CD8-positive, alpha-beta memory T cell (primary cell): Measurements from ENCODE around the gene TNRC6C. TPM values are rescaled to one million over a fixed set of nuclear protein-coding genes. Genes with fewer than 3 reads are reported as not detected.
A peak's percentile ranks its signal among the peaks of the same experiment; 100 is the strongest.
"Not testable (repeated sequence)": the region's sequence is repeated elsewhere in the genome, so short reads cannot be mapped to it uniquely, and the experiment has no call there.

ENCODE experiments used
- CTCF ChIA-PET: fragments of 350-600 bp; sonication (Branson Sonifier 250); formaldehyde crosslinking; loops from one replicate; lab custom pipeline; 2021; ENCODE audit warnings: antibody characterized with exemption; lab: Charles Lee
- POLR2A ChIA-PET: fragments of 350-600 bp; sonication (Branson Sonifier 250); formaldehyde crosslinking; loops from one replicate; lab custom pipeline; 2021; ENCODE audit warnings: antibody characterized with exemption; lab: Charles Lee
- DNase-seq, 5 donors: peaks; one replicate each; pipeline versions ENCODE4 v3.0.0 to v3.0.0-alpha.2; 2020 to 2022; ENCODE audit warnings: mixed read lengths in 1 of 5
- H3K27ac ChIP-seq: one replicate; pipeline ENCODE4 v1.7.0; 2013; ENCODE audit warnings: low read depth, mild to moderate bottlenecking, low read length, moderate library complexity
- H3K27me3 ChIP-seq: 2 replicates; pipeline ENCODE4 v1.7.0; 2013; ENCODE audit warnings: low read length, mild to moderate bottlenecking; ENCODE audit not compliant: insufficient read depth, poor library complexity, severe bottlenecking
- H3K36me3 ChIP-seq: 2 replicates; pipeline ENCODE4 v1.7.0; 2013; ENCODE audit warnings: mild to moderate bottlenecking, low read length, moderate library complexity; ENCODE audit not compliant: insufficient read depth
- H3K4me1 ChIP-seq: 2 replicates; pipeline ENCODE4 v1.7.0; 2013; ENCODE audit warnings: mild to moderate bottlenecking, low read length, moderate library complexity; ENCODE audit not compliant: insufficient read depth
- H3K4me3 ChIP-seq: 2 replicates; pipeline ENCODE4 v1.7.0; 2013; ENCODE audit warnings: mild to moderate bottlenecking, low read length
- H3K9me3 ChIP-seq: 2 replicates; pipeline ENCODE4 v1.7.0; 2013; ENCODE audit warnings: mild to moderate bottlenecking, low read length
- H3K27ac Mint-ChIP-seq, 8 donors: one replicate each; pipeline ENCODE4 v1.8.0; 2020 to 2021; ENCODE audit warnings: mixed read lengths in 8 of 8, mild to moderate bottlenecking in 6 of 8, inconsistent platforms in 3 of 8, moderate library complexity in 3 of 8
- H3K27me3 Mint-ChIP-seq, 2 donors: one replicate each; pipeline ENCODE4 v1.8.0; 2020 to 2021; ENCODE audit warnings: mixed read lengths in 2 of 2, mild to moderate bottlenecking in 1 of 2, moderate library complexity in 1 of 2
- H3K36me3 Mint-ChIP-seq, 3 donors: one replicate each; pipeline ENCODE4 v1.8.0; 2020 to 2021; ENCODE audit warnings: mixed read lengths in 3 of 3, inconsistent platforms in 1 of 3, mild to moderate bottlenecking in 1 of 3
- H3K4me1 Mint-ChIP-seq, 3 donors: one replicate each; pipeline ENCODE4 v1.8.0; 2020 to 2021; ENCODE audit warnings: mixed read lengths in 3 of 3, inconsistent platforms in 1 of 3, mild to moderate bottlenecking in 1 of 3
- H3K4me3 Mint-ChIP-seq, 7 donors: one replicate each; pipeline ENCODE4 v1.8.0; 2020 to 2021; ENCODE audit warnings: mixed read lengths in 7 of 7, mild to moderate bottlenecking in 6 of 7, moderate library complexity in 4 of 7, inconsistent platforms in 2 of 7
- H3K9me3 Mint-ChIP-seq, 5 donors: one replicate each; pipeline ENCODE4 v1.8.0; 2020 to 2022; ENCODE audit warnings: mixed read lengths in 5 of 5, mild to moderate bottlenecking in 3 of 5, moderate library complexity in 2 of 5, inconsistent platforms in 1 of 5
- polyA plus RNA-seq: library from polyadenylated mRNA; unstranded; fragments of 300-500 nt; fragmentation: Illumina TruSeq; gene quantifications from one replicate; pipeline ENCODE4 v1.2.3, GENCODE V29; 2021
- total RNA-seq, 2 experiments: library from RNA; stranded (reverse); gene quantifications; one replicate each; pipeline ENCODE4 v1.2.3, GENCODE V29; 2021

The TNRC6C gene
- total and polyA plus RNA-seq, 3 experiments from 2014 or later, result 7.4 to 28.1 (median 25.9) TPM

DNA sequence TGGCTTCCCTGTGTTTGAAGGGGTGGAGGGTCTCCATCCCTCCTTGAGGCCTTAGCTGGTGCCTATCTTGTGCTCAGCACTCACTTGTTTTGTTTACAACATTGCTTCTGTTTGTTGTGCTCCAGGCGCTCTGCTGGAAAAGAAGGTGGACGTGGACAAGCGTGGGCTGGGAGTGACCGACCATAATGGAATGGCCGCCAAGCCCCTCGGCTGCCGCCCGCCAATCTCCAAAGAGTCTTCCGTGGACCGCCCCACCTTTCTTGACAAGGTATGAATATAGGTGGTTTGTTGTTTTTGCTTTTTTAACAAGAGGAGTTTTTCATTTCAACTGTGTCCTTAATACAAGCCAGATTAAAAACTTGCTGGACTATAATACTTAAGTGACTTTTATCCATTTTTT is 116.5 kb downstream of the TNRC6C start:
- H3K4me1 Mint-ChIP-seq, result no peaks in the 10 kb centered on the region
- no peaks in the 10 kb centered on the region for H3K27me3 Mint-ChIP-seq
- peak overlapping the region in 1 of 8 donors; percentile 12 for H3K27ac Mint-ChIP-seq
- H3K9me3 Mint-ChIP-seq, result no peaks in the 10 kb centered on the region
- Histone ChIP-seq H3K27ac (no peak overlapping the region), H3K27me3 (no peaks in the 10 kb centered on the region), H3K36me3 (peaks cover 88% of the 10 kb centered on the region), H3K9me3 (no peaks in the 10 kb centered on the region), H3K4me3 (no peak overlapping the region), H3K4me1 (no peaks in the 10 kb centered on the region)
- CTCF ChIA-PET, result interaction anchor here (1.3 kb wide), 1 partner anchor 101 kb away, joined by 3 read pairs; no protein-coding TSS in a partner anchor
- POLR2A ChIA-PET, result no interaction called here
- peaks cover 11 to 97% (median 36%) of the 10 kb centered on the region in 3 donors for H3K36me3 Mint-ChIP-seq
- H3K4me3 Mint-ChIP-seq, result no peak overlapping the region
- no peak for DNase-seq

DNA sequence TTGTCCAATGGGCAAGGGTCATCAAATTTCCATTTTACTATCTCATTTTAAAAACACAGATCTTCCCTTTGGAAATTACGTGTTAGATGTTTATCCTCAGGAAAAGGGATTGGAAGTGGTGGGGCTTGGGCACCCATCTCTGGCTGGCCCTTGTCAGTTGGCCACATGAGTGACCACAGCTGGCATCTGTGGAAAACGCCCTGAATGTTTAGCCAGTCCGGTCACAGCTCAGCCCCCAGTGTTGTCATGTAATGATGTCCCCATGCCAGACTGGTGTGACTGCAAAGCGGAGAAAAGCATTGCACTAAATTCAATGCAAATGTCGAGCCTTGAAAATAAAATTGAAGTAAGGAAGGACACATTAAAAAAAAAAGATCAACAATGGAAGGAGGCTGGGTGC is 117.0 kb downstream of the TNRC6C start:
- Histone ChIP-seq H3K9me3 (no peaks in the 10 kb centered on the region), H3K4me1 (no peaks in the 10 kb centered on the region), H3K4me3 (no peak overlapping the region), H3K27ac (no peak overlapping the region), H3K36me3 (peaks cover 84% of the 10 kb centered on the region), H3K27me3 (no peaks in the 10 kb centered on the region)
- H3K36me3 Mint-ChIP-seq, result peaks cover 6 to 97% (median 37%) of the 10 kb centered on the region in 3 donors
- H3K27me3 Mint-ChIP-seq, result no peaks in the 10 kb centered on the region
- CTCF ChIA-PET, result interaction anchor here (1.3 kb wide), 1 partner anchor 101 kb away, joined by 3 read pairs; no protein-coding TSS in a partner anchor
- no peaks in the 10 kb centered on the region for H3K9me3 Mint-ChIP-seq
- H3K27ac Mint-ChIP-seq, result peak overlapping the region in 2 of 8 donors; percentile 12 to 17
- POLR2A ChIA-PET, result no interaction called here
- H3K4me3 Mint-ChIP-seq, result no peak overlapping the region
- no peak for DNase-seq
- H3K4me1 Mint-ChIP-seq, result no peaks in the 10 kb centered on the region

DNA sequence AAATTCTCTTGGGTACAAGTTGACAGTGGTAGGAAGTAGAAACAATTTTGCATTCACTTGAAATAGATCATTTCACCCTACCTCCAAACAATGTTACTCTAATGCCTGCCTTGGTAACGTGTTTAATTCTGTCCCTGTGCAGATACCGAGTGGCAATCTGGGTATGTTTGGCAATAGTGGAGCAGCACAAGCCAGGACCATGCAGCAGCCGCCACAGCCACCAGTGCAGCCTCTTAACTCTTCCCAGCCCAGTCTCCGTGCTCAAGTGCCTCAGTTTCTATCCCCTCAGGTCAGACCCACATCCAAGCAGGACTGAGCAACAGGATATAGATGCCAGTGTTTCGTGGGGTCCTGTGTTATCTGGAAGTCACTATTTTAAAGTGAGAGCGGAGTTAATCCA is 120.8 kb downstream of the TNRC6C start:
- no peaks in the 10 kb centered on the region for H3K27me3 ChIP-seq
- no peak overlapping the region for H3K4me3 Mint-ChIP-seq
- peak overlapping the region in 2 of 8 donors; percentile 1 to 9 for H3K27ac Mint-ChIP-seq
- H3K9me3 ChIP-seq, result no peaks in the 10 kb centered on the region
- no peaks in the 10 kb centered on the region for H3K9me3 Mint-ChIP-seq
- H3K27ac ChIP-seq, result no peak overlapping the region
- no peaks in the 10 kb centered on the region for H3K27me3 Mint-ChIP-seq
- H3K36me3 ChIP-seq, result peaks cover 62% of the 10 kb centered on the region
- H3K4me1 Mint-ChIP-seq, result no peaks in the 10 kb centered on the region
- ChIA-PET POLR2A (no interaction called here), CTCF (no interaction called here)
- no peak for DNase-seq
- no peaks in the 10 kb centered on the region for H3K4me1 ChIP-seq
- no peak overlapping the region for H3K4me3 ChIP-seq
- H3K36me3 Mint-ChIP-seq, result peaks cover 0 to 97% (median 34%) of the 10 kb centered on the region in 3 donors

DNA sequence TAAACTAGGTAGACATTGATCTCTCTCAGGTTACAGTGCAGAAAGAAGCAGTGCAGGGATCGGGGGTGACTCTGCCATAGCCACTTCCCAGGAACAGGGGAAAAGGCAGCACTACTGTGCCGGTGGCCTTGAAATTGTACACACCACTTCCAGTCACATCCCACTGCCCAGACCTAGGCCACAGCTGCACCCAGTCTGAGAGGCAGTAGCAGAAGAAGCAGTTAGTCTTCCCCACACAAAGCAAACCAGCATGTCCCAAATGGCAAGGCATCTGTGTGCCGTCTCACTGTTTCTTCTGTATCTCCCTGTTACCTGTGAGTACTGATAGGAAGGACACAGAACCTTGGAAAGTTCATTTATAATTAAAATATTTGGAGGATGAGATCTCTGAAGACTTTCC is 123.0 kb downstream of the TNRC6C start:
- Histone ChIP-seq H3K27ac (peak overlapping the region; percentile 29), H3K9me3 (no peaks in the 10 kb centered on the region), H3K27me3 (no peaks in the 10 kb centered on the region), H3K36me3 (peaks cover 51% of the 10 kb centered on the region), H3K4me3 (no peak overlapping the region), H3K4me1 (no peaks in the 10 kb centered on the region)
- Mint-ChIP-seq H3K4me1 (peaks cover 0 to 3% (median 2%) of the 10 kb centered on the region in 3 donors), H3K27me3 (no peaks in the 10 kb centered on the region), H3K27ac (peak overlapping the region in 1 of 8 donors; percentile 83), H3K4me3 (no peak overlapping the region), H3K36me3 (peaks cover 4 to 94% (median 24%) of the 10 kb centered on the region in 3 donors), H3K9me3 (no peaks in the 10 kb centered on the region)
- ChIA-PET CTCF (no interaction called here), POLR2A (no interaction called here)
- DNase-seq, result no peak

DNA sequence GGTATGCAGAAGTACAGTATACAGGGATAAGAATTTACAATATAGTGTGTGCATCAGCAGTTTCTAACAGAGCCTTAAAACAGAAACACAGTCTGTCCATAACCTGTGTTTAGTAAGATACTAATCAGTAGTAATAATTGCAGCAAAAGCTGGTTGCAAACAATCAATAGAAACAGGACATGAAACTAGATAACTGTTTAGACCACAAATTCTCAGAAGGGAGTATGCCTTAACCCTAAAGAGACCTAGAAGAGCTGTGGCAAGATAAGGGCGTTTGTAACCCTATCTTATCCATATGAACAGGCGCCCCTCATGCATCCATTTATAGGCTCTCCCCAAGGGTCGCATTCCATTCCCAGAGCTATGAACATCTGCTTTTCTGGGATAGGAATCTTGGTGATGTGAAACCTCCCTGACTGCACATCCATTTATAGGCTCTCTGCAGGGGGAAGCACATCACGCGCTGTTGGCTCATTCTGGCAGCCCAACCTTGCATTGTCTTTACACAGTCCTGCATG is 123.9 kb downstream of the TNRC6C start:
- H3K9me3 ChIP-seq, H3K4me3 Mint-ChIP-seq, H3K27me3 Mint-ChIP-seq, H3K27me3 ChIP-seq, POLR2A ChIA-PET, H3K4me3 ChIP-seq, H3K4me1 Mint-ChIP-seq, H3K4me1 ChIP-seq, H3K9me3 Mint-ChIP-seq, DNase-seq: not testable (repeated sequence)
- Mint-ChIP-seq H3K27ac (peak overlapping the region in 3 of 8 donors; percentile 34 to 66 (median 39)), H3K36me3 (peaks cover 7 to 93% (median 23%) of the 10 kb centered on the region in 3 donors)
- H3K27ac ChIP-seq, result peak overlapping the region; percentile 29
- CTCF ChIA-PET, result interaction anchor here (1.6 to 1.7 kb wide), 2 partner anchors 9 to 34 kb away, joined by 4 read pairs; no protein-coding TSS in a partner anchor
- H3K36me3 ChIP-seq, result peaks cover 49% of the 10 kb centered on the region

DNA sequence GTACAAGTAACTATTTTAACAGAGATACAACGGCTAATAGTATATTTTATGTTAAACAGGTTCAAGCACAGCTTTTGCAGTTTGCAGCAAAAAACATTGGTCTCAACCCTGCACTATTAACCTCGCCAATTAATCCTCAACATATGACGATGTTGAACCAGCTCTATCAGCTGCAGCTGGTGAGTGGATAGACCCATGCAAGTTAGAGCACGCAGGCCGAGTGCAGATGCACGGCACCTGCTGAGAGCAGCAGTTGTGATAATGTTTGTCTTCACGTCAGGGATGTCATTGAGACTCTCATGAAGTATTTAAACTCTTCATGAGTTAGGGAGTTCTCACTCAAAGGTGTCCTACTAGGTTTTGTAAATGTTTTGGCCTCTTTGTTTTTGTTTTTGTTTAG is 124.5 kb downstream of the TNRC6C start:
- Mint-ChIP-seq H3K27me3 (no peaks in the 10 kb centered on the region), H3K36me3 (peaks cover 7 to 93% (median 22%) of the 10 kb centered on the region in 3 donors), H3K27ac (no peak overlapping the region), H3K9me3 (no peaks in the 10 kb centered on the region), H3K4me3 (no peak overlapping the region), H3K4me1 (peaks cover 0 to 3% (median 2%) of the 10 kb centered on the region in 3 donors)
- Histone ChIP-seq H3K4me1 (no peaks in the 10 kb centered on the region), H3K4me3 (no peak overlapping the region), H3K36me3 (peaks cover 49% of the 10 kb centered on the region), H3K9me3 (no peaks in the 10 kb centered on the region), H3K27ac (no peak overlapping the region), H3K27me3 (no peaks in the 10 kb centered on the region)
- no peak for DNase-seq
- CTCF ChIA-PET, result interaction anchor here (0.6 to 1.7 kb wide), 3 partner anchors 9 to 239 kb away, joined by 4 read pairs; no protein-coding TSS in a partner anchor
- POLR2A ChIA-PET, result no interaction called here

DNA sequence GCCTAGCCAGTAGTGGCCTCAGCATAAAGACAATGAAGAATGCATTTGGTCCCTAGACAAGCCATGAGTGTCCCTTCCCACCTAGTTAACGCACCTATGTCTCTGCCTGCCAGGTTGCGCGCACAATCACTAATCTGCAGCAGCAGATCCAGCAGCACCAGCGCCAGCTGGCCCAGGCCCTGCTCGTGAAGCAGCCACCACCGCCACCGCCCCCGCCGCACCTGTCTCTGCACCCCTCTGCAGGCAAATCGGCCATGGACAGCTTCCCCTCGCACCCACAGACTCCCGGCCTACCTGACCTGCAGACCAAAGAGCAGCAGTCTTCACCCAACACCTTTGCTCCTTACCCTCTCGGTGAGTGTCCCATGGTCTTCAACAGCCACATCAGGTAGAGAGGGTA is 128.2 kb downstream of the TNRC6C start:
- H3K27me3 ChIP-seq, result no peaks in the 10 kb centered on the region
- POLR2A ChIA-PET, result no interaction called here
- H3K27me3 Mint-ChIP-seq, result no peaks in the 10 kb centered on the region
- H3K4me1 ChIP-seq, result no peaks in the 10 kb centered on the region
- CTCF ChIA-PET, result interaction anchor here (1.1 kb wide), 1 partner anchor 165 kb away, joined by 3 read pairs; no protein-coding TSS in a partner anchor
- peaks cover 52% of the 10 kb centered on the region for H3K36me3 ChIP-seq
- no peak overlapping the region for H3K4me3 Mint-ChIP-seq
- DNase-seq, result no peak
- H3K4me1 Mint-ChIP-seq, result peaks cover 0 to 3% (median 2%) of the 10 kb centered on the region in 3 donors
- peaks cover 7 to 93% (median 18%) of the 10 kb centered on the region in 3 donors for H3K36me3 Mint-ChIP-seq
- no peaks in the 10 kb centered on the region for H3K9me3 ChIP-seq
- H3K27ac ChIP-seq, result no peak overlapping the region
- no peak overlapping the region for H3K4me3 ChIP-seq
- H3K27ac Mint-ChIP-seq, result peak overlapping the region in 3 of 8 donors; percentile 23 to 58 (median 33)
- H3K9me3 Mint-ChIP-seq, result no peaks in the 10 kb centered on the region

DNA sequence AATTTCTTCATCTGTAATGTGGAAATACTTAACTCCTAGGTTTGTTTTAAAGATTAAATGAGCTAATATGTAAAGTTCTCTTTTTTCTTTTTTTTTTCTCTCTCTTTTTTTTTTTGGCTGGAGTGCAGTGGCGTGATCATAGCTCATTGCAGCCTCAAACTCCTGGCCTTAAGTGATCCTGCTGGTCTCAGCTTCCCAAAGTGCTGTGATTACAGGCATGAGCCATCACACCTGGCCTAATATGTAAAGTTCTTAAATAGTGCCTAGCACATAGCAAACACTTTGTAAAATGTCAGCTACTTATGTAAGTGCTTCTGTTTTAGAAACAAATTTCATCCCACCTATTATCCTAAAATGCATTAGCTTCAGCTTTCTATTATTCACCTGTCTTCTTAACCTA is 130.0 kb downstream of the TNRC6C start:
- H3K27ac ChIP-seq, result no peak overlapping the region
- Mint-ChIP-seq H3K27ac (peak overlapping the region in 2 of 8 donors; percentile 12 to 21), H3K4me3 (no peak overlapping the region), H3K36me3 (peaks cover 7 to 92% (median 18%) of the 10 kb centered on the region in 3 donors), H3K9me3 (no peaks in the 10 kb centered on the region), H3K27me3 (no peaks in the 10 kb centered on the region), H3K4me1 (peaks cover 0 to 3% (median 2%) of the 10 kb centered on the region in 3 donors)
- H3K9me3 ChIP-seq, result no peaks in the 10 kb centered on the region
- peaks cover 63% of the 10 kb centered on the region for H3K36me3 ChIP-seq
- H3K4me3 ChIP-seq, result no peak overlapping the region
- ChIA-PET CTCF (interaction anchor here (0.6 to 1.5 kb wide), 2 partner anchors 88 to 163 kb away, joined by 3 to 5 read pairs; no protein-coding TSS in a partner anchor), POLR2A (interaction anchor here (0.6 kb wide), 1 partner anchor 565 kb away, joined by 4 read pairs; no protein-coding TSS in a partner anchor)
- H3K4me1 ChIP-seq, result no peaks in the 10 kb centered on the region
- no peak for DNase-seq
- H3K27me3 ChIP-seq, result no peaks in the 10 kb centered on the region
